Activated CD8-positive, alpha-beta T cell treated with anti-CD3 and anti-CD28 coated beads, Interleukin-2, amount 10 ng/mL, durations not matched to agents 7 days and 5 days (primary cell): ENCODE measurements around the gene TRAPPC10. TPM values are rescaled to one million over a fixed set of nuclear protein-coding genes. Genes with fewer than 3 reads are reported as not detected.

ENCODE experiments used
- ATAC-seq: fragments of 150-1000 bp; cut with Tn5 transposase; one replicate; pipeline ENCODE4 v1.10.0; 2021; ENCODE audit warnings: moderate library complexity
- CTCF ChIA-PET: fragments of 350-600 bp; sonication (Branson Sonifier 250); formaldehyde crosslinking; loops from one replicate; lab custom pipeline; 2021; ENCODE audit warnings: antibody characterized with exemption; lab: Charles Lee
- POLR2A ChIA-PET: fragments of 350-600 bp; sonication (Branson Sonifier 250); formaldehyde crosslinking; loops from one replicate; lab custom pipeline; 2021; ENCODE audit warnings: antibody characterized with exemption; lab: Charles Lee
- DNase-seq: peaks from one replicate; pipeline ENCODE4 v3.0.0-alpha.2; 2020
- H3K27ac Mint-ChIP-seq: one replicate; pipeline ENCODE4 v1.8.0; 2021; ENCODE audit warnings: mild to moderate bottlenecking, mixed read lengths
- H3K27me3 Mint-ChIP-seq: one replicate; pipeline ENCODE4 v1.8.0; 2021; ENCODE audit warnings: low read depth, mixed read lengths
- H3K36me3 Mint-ChIP-seq: one replicate; pipeline ENCODE4 v1.8.0; 2021; ENCODE audit warnings: low read depth, mixed read lengths
- H3K4me1 Mint-ChIP-seq: one replicate; pipeline ENCODE4 v1.8.0; 2021; ENCODE audit warnings: low read depth, mixed read lengths
- H3K4me3 Mint-ChIP-seq: one replicate; pipeline ENCODE4 v1.8.0; 2021; ENCODE audit warnings: mild to moderate bottlenecking, mixed read lengths
- H3K9me3 Mint-ChIP-seq: one replicate; pipeline ENCODE4 v1.8.0; 2022; ENCODE audit warnings: mixed read lengths; ENCODE audit not compliant: insufficient read depth
- total RNA-seq, 2 experiments: library from RNA; stranded (reverse); gene quantifications; one replicate each; pipeline ENCODE4 v1.2.3, GENCODE V29; 2021

TRAPPC10 gene
- total RNA-seq, 2 experiments from 2014 or later: 72.2 to 82.7 TPM

DNA sequence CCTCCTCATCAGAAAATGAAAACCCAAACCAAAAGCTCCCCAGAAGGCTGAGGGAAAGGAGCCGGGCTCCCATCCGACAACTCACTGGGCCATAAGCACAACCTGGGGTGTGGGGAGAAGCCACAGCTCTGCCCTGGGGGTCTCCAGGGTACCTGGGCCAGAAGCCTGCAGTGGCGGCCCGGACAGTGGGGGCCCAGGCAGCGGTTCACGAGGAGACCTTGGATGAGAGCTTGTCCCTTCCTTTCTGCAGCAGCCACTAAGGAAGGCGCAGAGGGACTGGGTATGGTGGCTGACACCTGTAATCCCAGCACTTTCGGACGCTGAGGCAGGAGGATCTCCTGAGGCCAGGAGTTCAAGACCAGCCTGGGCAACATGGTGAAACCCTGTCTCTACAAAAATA is 17.5 kb upstream of the TRAPPC10 start:
- ChIA-PET POLR2A (no interaction called here), CTCF (no interaction called here)
- H3K9me3 Mint-ChIP-seq: no peaks in the 10 kb centered on the region
- H3K36me3 Mint-ChIP-seq: no peaks in the 10 kb centered on the region
- peaks cover 14% of the 10 kb centered on the region for H3K27me3 Mint-ChIP-seq
- no peaks in the 10 kb centered on the region for H3K4me1 Mint-ChIP-seq
- H3K4me3 Mint-ChIP-seq: no peak overlapping the region
- DNase-seq: no peak
- ATAC-seq: no peak
- no peak overlapping the region for H3K27ac Mint-ChIP-seq

DNA sequence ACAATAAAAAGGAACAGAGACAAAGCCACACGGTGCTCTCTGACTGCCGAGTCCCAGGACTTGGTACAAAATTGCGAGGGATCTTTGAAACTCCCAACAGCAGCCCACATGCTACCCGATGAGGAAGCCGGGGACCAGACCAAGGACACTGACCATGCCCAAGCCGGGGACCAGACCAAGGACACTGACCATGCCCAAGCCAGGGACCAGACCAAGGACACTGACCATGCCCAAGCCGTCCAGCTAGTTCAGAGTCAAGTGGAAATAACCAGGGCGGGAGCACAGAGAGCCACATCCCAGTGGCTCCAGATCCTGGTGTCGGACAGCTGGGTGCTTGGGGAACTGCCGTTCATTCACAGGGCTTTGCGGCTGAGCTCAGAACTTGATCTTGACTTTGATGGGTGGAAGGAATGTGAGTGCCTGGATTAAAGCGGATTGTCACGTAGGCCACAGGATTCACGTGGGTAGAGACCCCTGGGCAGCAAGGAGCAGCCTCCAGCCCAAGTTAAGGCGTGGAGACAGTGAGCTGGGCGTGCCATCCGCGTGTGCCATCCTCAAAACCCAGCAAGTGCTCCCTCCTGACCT is 16.5 kb upstream of the TRAPPC10 start:
- no peak for ATAC-seq
- Mint-ChIP-seq H3K9me3 (no peaks in the 10 kb centered on the region), H3K27me3 (peaks cover 14% of the 10 kb centered on the region), H3K4me1 (no peaks in the 10 kb centered on the region), H3K27ac (no peak overlapping the region), H3K4me3 (no peak overlapping the region), H3K36me3 (no peaks in the 10 kb centered on the region)
- CTCF ChIA-PET: no interaction called here
- DNase-seq: no peak
- POLR2A ChIA-PET: no interaction called here

DNA sequence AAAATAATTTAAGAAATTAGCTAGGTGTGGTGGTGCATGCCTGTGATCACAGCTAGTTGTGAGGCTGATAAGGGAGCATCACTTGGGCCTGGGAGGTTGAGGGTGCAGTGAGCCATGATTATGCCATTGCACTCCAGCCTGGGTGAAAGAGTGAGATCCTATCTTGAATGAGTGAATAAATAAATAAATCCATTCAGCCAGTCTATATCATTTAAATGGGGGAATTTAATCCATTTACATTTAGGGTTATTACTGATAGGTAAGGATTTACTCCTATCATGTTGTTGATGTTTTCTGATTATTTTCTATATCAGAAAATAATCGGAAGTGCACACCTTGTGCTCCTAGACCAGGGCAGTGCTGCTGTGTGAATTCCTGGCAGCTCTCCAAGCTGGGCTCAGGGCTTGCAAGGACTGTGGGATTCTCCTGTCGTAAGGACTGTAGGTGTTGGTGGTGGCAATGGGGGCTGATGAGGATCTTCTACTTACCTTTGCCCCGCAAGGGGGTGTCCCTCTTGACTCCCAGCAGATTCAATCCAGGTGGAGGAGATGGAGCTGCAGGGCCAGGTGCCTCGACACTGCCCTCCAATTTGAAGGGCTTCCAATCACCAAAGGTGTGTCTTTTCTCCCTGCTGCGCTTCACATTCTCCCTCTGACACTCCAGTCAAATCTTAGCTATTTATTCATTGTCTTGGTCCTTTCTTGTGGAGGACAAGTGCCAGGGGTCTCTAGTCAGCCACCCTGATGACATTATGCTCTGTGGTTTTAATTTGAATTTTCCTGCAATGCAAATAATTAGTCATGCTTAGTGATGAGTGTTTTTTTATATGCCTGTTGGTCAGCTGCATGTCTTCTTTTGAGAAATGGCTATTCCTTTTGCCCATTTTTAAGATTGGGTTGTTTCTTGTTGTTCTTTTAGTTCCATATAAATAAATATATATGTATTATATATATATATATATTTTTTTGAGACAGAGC is 14.1 kb upstream of the TRAPPC10 start:
- H3K27me3 Mint-ChIP-seq: peaks cover 14% of the 10 kb centered on the region
- no peak overlapping the region for H3K27ac Mint-ChIP-seq
- DNase-seq (no peak), ATAC-seq (no peak)
- no peaks in the 10 kb centered on the region for H3K36me3 Mint-ChIP-seq
- no peaks in the 10 kb centered on the region for H3K4me1 Mint-ChIP-seq
- ChIA-PET CTCF (interaction anchor here (0.9 kb wide), 1 partner anchor 13 kb away, joined by 3 read pairs; no protein-coding TSS in a partner anchor), POLR2A (no interaction called here)
- no peaks in the 10 kb centered on the region for H3K9me3 Mint-ChIP-seq
- no peak overlapping the region for H3K4me3 Mint-ChIP-seq

DNA sequence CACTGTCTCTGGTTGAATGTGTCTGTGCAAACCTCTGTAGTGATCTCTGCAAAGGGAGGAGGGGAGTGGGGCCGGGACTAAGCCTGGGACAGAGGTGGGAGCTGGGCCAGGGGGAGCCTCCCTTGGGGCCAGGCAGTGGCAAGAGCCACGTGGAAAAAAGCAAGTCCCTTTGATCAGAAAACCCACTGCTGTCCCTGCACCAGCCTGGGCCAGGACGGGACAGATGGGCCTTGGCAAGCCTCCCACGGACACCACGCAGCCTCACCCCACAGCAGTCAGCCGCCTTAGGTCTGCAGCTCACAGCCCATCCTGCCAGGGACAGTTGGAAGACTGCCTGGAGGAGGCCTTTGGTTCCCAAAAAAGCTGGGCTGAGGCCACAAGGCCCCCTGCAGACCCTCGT is 11.7 kb upstream of the TRAPPC10 start:
- H3K27me3 Mint-ChIP-seq: peaks cover 14% of the 10 kb centered on the region
- no peak for DNase-seq
- H3K4me3 Mint-ChIP-seq: no peak overlapping the region
- POLR2A ChIA-PET: interaction anchor here (0.8 kb wide), 1 partner anchor 13 kb away, joined by 3 read pairs; no protein-coding TSS in a partner anchor
- ATAC-seq: no peak
- H3K36me3 Mint-ChIP-seq: no peaks in the 10 kb centered on the region
- H3K4me1 Mint-ChIP-seq: no peaks in the 10 kb centered on the region
- no peaks in the 10 kb centered on the region for H3K9me3 Mint-ChIP-seq
- CTCF ChIA-PET: no interaction called here
- H3K27ac Mint-ChIP-seq: no peak overlapping the region

DNA sequence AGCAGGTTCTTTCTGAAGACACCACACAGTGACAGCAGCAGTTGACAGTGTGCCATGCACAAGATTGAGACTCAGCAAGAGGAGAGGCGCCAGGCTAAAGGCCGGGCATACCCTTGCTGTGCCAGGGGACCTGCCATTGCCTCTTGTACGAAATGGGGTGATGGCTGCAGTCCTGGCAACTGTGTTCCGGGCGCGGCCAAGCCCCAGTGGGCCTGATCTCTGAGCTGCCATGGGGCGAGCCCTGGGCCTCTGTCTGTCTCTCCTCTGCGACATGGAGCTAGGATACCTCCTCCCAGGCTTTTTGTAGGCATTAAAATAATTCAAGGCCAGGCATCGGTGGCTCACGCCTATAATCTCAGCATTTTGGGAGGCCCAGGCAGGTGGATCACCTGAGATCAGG is 9.6 kb upstream of the TRAPPC10 start:
- Mint-ChIP-seq H3K27ac (no peak overlapping the region), H3K9me3 (no peaks in the 10 kb centered on the region), H3K4me1 (peaks cover 2% of the 10 kb centered on the region), H3K27me3 (no peaks in the 10 kb centered on the region), H3K4me3 (no peak overlapping the region), H3K36me3 (no peaks in the 10 kb centered on the region)
- ATAC-seq: no peak
- DNase-seq: no peak
- CTCF ChIA-PET: no interaction called here
- POLR2A ChIA-PET: no interaction called here

DNA sequence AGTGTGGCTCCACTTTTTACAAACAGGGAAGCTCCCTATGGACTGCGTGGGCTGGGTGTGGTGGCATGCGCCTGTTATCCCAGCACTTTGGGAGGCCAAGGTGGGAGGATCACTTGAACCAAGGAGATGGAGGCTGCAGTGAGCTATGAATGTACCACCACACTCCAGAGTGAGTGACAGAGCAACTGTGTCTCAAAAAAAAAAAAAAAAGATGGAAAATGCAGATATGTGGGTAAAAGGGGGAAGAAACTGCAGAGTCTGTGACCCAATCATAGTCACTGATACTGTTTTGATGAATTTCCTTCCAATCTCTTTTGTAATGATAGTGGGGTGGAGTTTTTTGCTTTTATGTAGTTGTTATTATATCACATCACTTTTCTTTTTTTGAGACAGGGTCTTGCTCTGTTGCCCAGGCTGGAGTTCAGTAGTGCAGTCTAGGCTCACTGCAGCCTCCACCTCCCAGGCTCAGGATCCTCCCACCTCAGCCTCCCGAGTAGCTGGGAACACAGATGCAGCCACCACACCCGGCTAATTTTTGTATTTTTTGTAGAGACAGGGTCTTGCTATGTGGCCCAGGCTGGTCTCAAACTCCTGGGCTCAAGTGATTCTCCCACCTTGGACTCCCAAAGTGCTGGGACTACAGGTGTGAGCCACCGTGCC is 8.7 kb upstream of the TRAPPC10 start:
- CTCF ChIA-PET: no interaction called here
- no peak for ATAC-seq
- Mint-ChIP-seq H3K36me3 (no peaks in the 10 kb centered on the region), H3K4me3 (no peak overlapping the region), H3K27me3 (no peaks in the 10 kb centered on the region), H3K27ac (no peak overlapping the region), H3K9me3 (no peaks in the 10 kb centered on the region), H3K4me1 (peaks cover 2% of the 10 kb centered on the region)
- POLR2A ChIA-PET: interaction anchor here (1.0 kb wide), 1 partner anchor 24 kb away, joined by 3 read pairs; no protein-coding TSS in a partner anchor
- DNase-seq: no peak

DNA sequence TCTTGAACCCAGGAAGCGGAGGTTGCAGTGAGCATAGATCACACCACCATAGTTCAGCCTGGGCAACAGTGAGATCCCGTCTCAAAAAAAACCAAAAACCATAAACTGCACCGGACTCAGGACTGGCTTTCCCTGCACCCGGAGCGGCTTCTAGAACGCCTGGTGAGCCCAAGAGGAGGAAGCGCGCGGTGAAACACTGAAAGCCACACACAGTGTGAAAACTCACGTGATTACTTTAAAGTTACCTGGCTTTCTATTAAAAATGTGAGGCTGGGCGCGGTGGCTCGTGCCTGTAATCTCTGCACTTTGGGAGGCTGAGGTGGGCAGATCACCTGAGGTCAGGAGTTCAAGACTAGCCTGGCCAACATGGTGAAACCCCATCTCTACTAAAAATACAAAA is 7.0 kb upstream of the TRAPPC10 start:
- Mint-ChIP-seq H3K27me3 (no peaks in the 10 kb centered on the region), H3K9me3 (no peaks in the 10 kb centered on the region)
- POLR2A ChIA-PET: no interaction called here

DNA sequence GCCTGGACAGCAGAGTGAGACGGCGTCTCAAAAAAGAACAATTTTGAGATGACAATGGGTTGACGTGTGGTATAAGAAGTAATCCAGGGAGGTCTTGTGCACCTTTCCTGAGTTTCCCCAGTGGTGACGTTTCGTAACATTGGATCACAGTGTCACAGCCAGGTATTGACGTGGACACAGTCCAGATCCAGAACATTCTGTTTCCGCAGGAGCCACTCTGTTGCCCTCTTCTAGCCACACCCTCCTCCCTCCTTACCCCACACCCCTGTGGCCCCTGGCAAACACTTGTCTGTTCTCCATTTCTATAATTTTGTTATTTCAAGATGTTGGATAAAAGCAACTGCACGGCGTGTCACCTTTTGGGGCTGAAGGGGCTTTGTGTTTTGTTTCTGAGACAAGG is 6.5 kb upstream of the TRAPPC10 start:
- H3K27ac Mint-ChIP-seq: no peak overlapping the region
- H3K9me3 Mint-ChIP-seq: no peaks in the 10 kb centered on the region
- no peak for DNase-seq
- H3K27me3 Mint-ChIP-seq: no peaks in the 10 kb centered on the region
- no peak for ATAC-seq
- peaks cover 2% of the 10 kb centered on the region for H3K36me3 Mint-ChIP-seq
- POLR2A ChIA-PET: no interaction called here
- no peak overlapping the region for H3K4me3 Mint-ChIP-seq
- peaks cover 9% of the 10 kb centered on the region for H3K4me1 Mint-ChIP-seq
- CTCF ChIA-PET: no interaction called here

More for the DNA sequence above, 7.0 kb upstream of the TRAPPC10 start:
- H3K4me1 Mint-ChIP-seq: peaks cover 4% of the 10 kb centered on the region
- H3K27ac Mint-ChIP-seq: no peak overlapping the region
- CTCF ChIA-PET: no interaction called here
- no peak overlapping the region for H3K4me3 Mint-ChIP-seq
- DNase-seq: no peak
- H3K36me3 Mint-ChIP-seq: peaks cover 1% of the 10 kb centered on the region
- ATAC-seq: no peak

DNA sequence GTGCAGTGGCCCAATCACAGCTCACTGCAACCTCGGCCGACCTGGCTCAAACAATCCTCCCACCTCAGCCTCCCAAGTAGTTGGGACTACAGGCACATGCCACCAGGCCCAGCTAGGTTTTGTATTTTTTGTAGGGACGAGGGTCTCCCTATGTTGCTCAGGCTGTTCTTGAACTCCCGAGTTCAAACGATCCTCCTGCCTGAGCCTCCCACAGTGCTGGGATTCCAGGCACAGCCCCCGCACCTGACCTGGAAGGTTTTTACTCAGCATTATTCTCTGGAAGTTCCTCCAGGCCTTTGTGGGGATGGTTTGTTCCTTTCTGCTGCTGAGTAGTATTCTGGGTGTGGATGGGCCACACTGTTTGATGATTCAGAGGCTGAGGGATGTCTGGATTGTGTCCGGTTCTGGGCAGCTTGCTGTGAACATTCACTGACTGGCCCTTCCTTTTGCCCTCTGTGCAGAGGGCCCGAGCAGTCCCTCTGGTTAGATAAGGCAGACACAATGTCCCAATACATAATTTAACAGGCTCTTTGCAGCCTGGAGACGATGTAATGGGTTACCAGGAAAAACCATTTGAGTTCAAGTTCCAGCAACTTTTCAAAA is 6.0 kb upstream of the TRAPPC10 start:
- DNase-seq (no peak), ATAC-seq (no peak)
- no peaks in the 10 kb centered on the region for H3K9me3 Mint-ChIP-seq

DNA sequence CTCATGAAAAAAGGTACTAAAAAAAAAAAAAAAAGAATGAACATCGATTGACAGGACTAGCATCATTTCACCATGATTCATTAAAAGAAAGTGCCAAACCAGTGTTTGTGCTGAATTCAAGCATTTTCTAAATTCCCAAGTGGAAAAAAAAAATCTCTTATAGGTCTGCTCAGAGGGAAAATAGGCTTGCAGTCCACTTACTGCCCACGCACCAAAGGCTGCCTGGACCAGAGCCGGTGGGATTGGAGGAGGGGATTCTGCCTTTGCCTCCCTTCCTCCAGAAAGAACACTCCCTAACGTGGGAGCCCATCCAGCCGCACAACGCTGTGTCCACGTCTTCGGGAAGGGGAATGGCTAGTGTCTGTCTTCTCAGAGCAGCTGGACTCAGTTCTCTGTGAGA is 5.5 kb upstream of the TRAPPC10 start:
- ChIA-PET CTCF (no interaction called here), POLR2A (no interaction called here)
- peaks cover 5% of the 10 kb centered on the region for H3K36me3 Mint-ChIP-seq
- DNase-seq (no peak), ATAC-seq (no peak)
- no peak overlapping the region for H3K4me3 Mint-ChIP-seq
- no peaks in the 10 kb centered on the region for H3K27me3 Mint-ChIP-seq
- peaks cover 15% of the 10 kb centered on the region for H3K4me1 Mint-ChIP-seq
- no peaks in the 10 kb centered on the region for H3K9me3 Mint-ChIP-seq
- H3K27ac Mint-ChIP-seq: no peak overlapping the region

More for the DNA sequence above, 6.0 kb upstream of the TRAPPC10 start:
- Mint-ChIP-seq H3K4me1 (peaks cover 12% of the 10 kb centered on the region), H3K27me3 (no peaks in the 10 kb centered on the region), H3K4me3 (no peak overlapping the region), H3K36me3 (peaks cover 2% of the 10 kb centered on the region), H3K27ac (no peak overlapping the region)
- CTCF ChIA-PET: no interaction called here
- POLR2A ChIA-PET: no interaction called here

DNA sequence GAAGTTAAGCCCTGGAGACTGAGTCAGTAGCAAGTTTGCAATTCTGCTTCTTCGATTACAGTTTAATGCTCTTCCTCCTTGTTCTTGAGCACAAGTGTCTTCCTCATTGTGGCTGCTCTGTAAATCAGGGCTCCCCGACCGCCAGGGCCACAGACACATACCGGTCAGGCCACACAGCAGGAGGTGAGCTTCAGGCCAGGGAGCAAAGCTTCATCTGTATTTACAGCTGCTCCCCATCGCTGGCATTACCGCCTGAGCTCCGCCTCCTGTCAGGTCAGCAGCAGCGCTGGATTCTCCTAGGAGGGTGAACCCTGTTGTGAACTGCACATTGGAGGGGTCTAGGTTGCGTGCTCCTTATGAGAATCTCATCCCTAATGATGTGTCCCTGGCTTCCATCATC is 1.7 kb upstream of the TRAPPC10 start:
- no peak for ATAC-seq
- H3K9me3 Mint-ChIP-seq: no peaks in the 10 kb centered on the region
- ChIA-PET POLR2A (interaction anchor here (1.2 to 3.9 kb wide), 2 partner anchors 74 to 221 kb away, joined by 3 to 37 read pairs; partner anchors contain the start of gene RRP1), CTCF (no interaction called here)
- DNase-seq: no peak
- H3K27ac Mint-ChIP-seq: no peak overlapping the region
- peaks cover 18% of the 10 kb centered on the region for H3K36me3 Mint-ChIP-seq
- no peaks in the 10 kb centered on the region for H3K27me3 Mint-ChIP-seq
- no peak overlapping the region for H3K4me3 Mint-ChIP-seq
- H3K4me1 Mint-ChIP-seq: peaks cover 34% of the 10 kb centered on the region
